K562 (cell line): ENCODE data around the gene SPRY2. TPM values are rescaled to one million over a fixed set of nuclear protein-coding genes. Genes with fewer than 3 reads are reported as not detected.
A peak's percentile ranks its signal among the peaks of the same experiment; 100 is the strongest.

Experiments used
- CCNT2 ChIP-seq: IDR thresholded peaks from 2 replicates; pipeline ENCODE4 v1.6.1; 2011; ENCODE audit warnings: borderline replicate concordance, low read depth, mild to moderate bottlenecking, moderate library complexity, mixed read lengths, low read length; ENCODE audit not compliant: insufficient read length; ENCODE audit errors: extremely low read depth
- DIDO1 ChIP-seq: fragments of 450-650 bp; IDR thresholded peaks from 2 replicates; pipeline ENCODE4 v1.6.1; 2016; ENCODE audit warnings: low read depth, missing biosample characterization, missing genetic modification characterization
- ETV1 ChIP-seq: fragments of 450-650 bp; conservative IDR thresholded peaks from 2 replicates; pipeline ENCODE4 v1.6.1; 2016; ENCODE audit warnings: missing genetic modification characterization, control low read depth, low read depth, missing compliant biosample characterization
- KDM5B ChIP-seq: fragments of 200-600 bp; sonication (generic); IDR thresholded peaks from 2 replicates; pipeline ENCODE4 v1.6.1; 2012; ENCODE audit warnings: low read depth, mild to moderate bottlenecking, moderate library complexity, low read length, control low read depth, inconsistent platforms; ENCODE audit not compliant: insufficient replicate concordance
- L3MBTL2 ChIP-seq: fragments of 450-650 bp; IDR thresholded peaks from 2 replicates; pipeline ENCODE4 v1.6.1; 2016; ENCODE audit warnings: mild to moderate bottlenecking, moderate library complexity
- POLR2H ChIP-seq: IDR thresholded peaks from 2 replicates; pipeline ENCODE4 v1.6.1; 2016; ENCODE audit warnings: missing genetic modification characterization, low read depth, mild to moderate bottlenecking, control low read depth, missing compliant biosample characterization, moderate library complexity
- POLR3G ChIP-seq: IDR thresholded peaks from 2 replicates; pipeline ENCODE4 v1.6.1; 2011; ENCODE audit not compliant: insufficient read length, insufficient replicate concordance; ENCODE audit errors: extremely low read depth
- TBP ChIP-seq: optimal IDR thresholded peaks from 2 replicates; pipeline ENCODE3; 2011; ENCODE audit warnings: low read depth, low read length, improper control_type of control experiment
- TEAD4 ChIP-seq, 2 experiments: sonication (generic) in 1 of 2; formaldehyde crosslinking in 1 of 2; IDR thresholded peaks; 2 replicates each; pipeline versions ENCODE4 v1.6.1 to v1.8.0; 2012 to 2022; ENCODE audit warnings: borderline replicate concordance in 1 of 2, inconsistent platforms in 1 of 2, low read length in 1 of 2, mild to moderate bottlenecking in 1 of 2, missing genetic modification reagents in 1 of 2
- VEZF1 ChIP-seq: fragments of 200-800 bp; sonication (Bioruptor generic); IDR thresholded peaks from 2 replicates; pipeline ENCODE4 v1.6.1; 2017; ENCODE audit warnings: missing genetic modification characterization, missing compliant biosample characterization
- ZNF780A ChIP-seq: fragments of 250-450 bp; sonication (Bioruptor Pico); IDR thresholded peaks from 2 replicates; pipeline ENCODE4 v1.5.0; 2021; ENCODE audit warnings: mild to moderate bottlenecking
- polyA plus RNA-seq, 8 experiments: library from polyadenylated mRNA; depleted of rRNA in 4 of 8; stranded (reverse) in 5 of 8; unstranded in 3 of 8; fragments of >200 nt; fragmentation: Nextera tagmentation in 2 of 8; fragmentation: Illumina TruSeq in 1 of 8; extraction: Ambion mirVana in 2 of 8; extraction: Trizol in 1 of 8; gene quantifications; 2 replicates each; pipeline versions ENCODE4 v1.2.1 to v1.2.3, GENCODE V29; 2011 to 2014; ENCODE audit warnings: inconsistent platforms in 1 of 8, missing spikeins in 1 of 8
- total RNA-seq, 7 experiments: library from RNA; depleted of rRNA in 6 of 7; stranded (reverse); fragments of >200 nt in 6 of 7; fragmentation: Illumina TruSeq in 2 of 7; extraction: Trizol in 2 of 7; gene quantifications; 2 replicates each; pipeline versions ENCODE4 v1.2.1 to v1.2.3, GENCODE V29; 2011 to 2021; ENCODE audit warnings: low replicate concordance in 1 of 7
- TF ChIP-seq, protein P1 (sequence below): fragments of 250-450 bp; sonication (Bioruptor Pico); IDR thresholded peaks from 2 replicates; pipeline ENCODE4 v1.5.0; 2021
- TF ChIP-seq, protein P2 (sequence below), 2 experiments: fragments of 250-450 bp in 1 of 2; fragments of 450-650 bp in 1 of 2; sonication (Bioruptor Pico) in 1 of 2; IDR thresholded peaks; 2 replicates each; pipeline versions ENCODE4 v1.6.1 to v1.8.0; 2016 to 2021; ENCODE audit warnings: mild to moderate bottlenecking in 2 of 2, moderate library complexity in 2 of 2, missing compliant biosample characterization in 1 of 2, missing genetic modification characterization in 1 of 2
- TF ChIP-seq, protein P3 (sequence below), 2 experiments: fragments of 450-650 bp; formaldehyde crosslinking in 1 of 2; IDR thresholded peaks; 2 replicates each; pipeline versions ENCODE4 v1.4.0 to v1.6.1; 2014 to 2020; ENCODE audit warnings: mild to moderate bottlenecking in 2 of 2, borderline replicate concordance in 1 of 2, low read depth in 1 of 2

The SPRY2 gene
- total and polyA plus RNA-seq, 9 of the 15 experiments (the other 6 are each of a cell fraction or from before 2014, with no cell fraction given): 1.8 to 7.8 (median 3.4) TPM

GRCh38 chr13:80341101-80341755 is at the start of gene SPRY2 (continued):
- TF ChIP-seq, protein P1, sequence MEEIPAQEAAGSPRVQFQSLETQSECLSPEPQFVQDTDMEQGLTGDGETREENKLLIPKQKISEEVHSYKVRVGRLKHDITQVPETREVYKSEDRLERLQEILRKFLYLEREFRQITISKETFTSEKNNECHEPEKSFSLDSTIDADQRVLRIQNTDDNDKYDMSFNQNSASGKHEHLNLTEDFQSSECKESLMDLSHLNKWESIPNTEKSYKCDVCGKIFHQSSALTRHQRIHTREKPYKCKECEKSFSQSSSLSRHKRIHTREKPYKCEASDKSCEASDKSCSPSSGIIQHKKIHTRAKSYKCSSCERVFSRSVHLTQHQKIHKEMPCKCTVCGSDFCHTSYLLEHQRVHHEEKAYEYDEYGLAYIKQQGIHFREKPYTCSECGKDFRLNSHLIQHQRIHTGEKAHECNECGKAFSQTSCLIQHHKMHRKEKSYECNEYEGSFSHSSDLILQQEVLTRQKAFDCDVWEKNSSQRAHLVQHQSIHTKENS (CRISPR knock-in tag): no peak
- TF ChIP-seq TBP (peak; percentile 70), ETV1 (tag) (peak; percentile 85), ZNF780A (no peak), VEZF1 (CRISPR knock-in tag) (peak; percentile 88), CCNT2 (peak; percentile 59), L3MBTL2 (peak; percentile 38), POLR3G (no peak), POLR2H (tag) (peak; percentile 53; the same call in 1 of the 2 replicates), TEAD4 (IDR thresholded peaks at IDR 0.05; ENCODE audit: low read length) (peak; percentile 62), TEAD4 (CRISPR knock-in tag; IDR thresholded peaks at IDR 0.05; ENCODE audit: borderline replicate concordance) (no peak), KDM5B (peak; percentile 53), DIDO1 (tag) (no peak)
- TF ChIP-seq, protein P2, sequence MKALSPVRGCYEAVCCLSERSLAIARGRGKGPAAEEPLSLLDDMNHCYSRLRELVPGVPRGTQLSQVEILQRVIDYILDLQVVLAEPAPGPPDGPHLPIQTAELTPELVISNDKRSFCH (CRISPR knock-in tag; IDR thresholded peaks at IDR 0.05): no peak
- TF ChIP-seq, protein P2 (tag; IDR thresholded peaks at IDR 0.05): 0 out of 2 replicates have a peak, but pooled peaks have one; percentile 34
- TF ChIP-seq, protein P3, sequence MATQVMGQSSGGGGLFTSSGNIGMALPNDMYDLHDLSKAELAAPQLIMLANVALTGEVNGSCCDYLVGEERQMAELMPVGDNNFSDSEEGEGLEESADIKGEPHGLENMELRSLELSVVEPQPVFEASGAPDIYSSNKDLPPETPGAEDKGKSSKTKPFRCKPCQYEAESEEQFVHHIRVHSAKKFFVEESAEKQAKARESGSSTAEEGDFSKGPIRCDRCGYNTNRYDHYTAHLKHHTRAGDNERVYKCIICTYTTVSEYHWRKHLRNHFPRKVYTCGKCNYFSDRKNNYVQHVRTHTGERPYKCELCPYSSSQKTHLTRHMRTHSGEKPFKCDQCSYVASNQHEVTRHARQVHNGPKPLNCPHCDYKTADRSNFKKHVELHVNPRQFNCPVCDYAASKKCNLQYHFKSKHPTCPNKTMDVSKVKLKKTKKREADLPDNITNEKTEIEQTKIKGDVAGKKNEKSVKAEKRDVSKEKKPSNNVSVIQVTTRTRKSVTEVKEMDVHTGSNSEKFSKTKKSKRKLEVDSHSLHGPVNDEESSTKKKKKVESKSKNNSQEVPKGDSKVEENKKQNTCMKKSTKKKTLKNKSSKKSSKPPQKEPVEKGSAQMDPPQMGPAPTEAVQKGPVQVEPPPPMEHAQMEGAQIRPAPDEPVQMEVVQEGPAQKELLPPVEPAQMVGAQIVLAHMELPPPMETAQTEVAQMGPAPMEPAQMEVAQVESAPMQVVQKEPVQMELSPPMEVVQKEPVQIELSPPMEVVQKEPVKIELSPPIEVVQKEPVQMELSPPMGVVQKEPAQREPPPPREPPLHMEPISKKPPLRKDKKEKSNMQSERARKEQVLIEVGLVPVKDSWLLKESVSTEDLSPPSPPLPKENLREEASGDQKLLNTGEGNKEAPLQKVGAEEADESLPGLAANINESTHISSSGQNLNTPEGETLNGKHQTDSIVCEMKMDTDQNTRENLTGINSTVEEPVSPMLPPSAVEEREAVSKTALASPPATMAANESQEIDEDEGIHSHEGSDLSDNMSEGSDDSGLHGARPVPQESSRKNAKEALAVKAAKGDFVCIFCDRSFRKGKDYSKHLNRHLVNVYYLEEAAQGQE (IDR thresholded peaks at IDR 0.05; ENCODE audit: borderline replicate concordance): peak; percentile 40
- TF ChIP-seq, protein P3 (CRISPR knock-in tag; IDR thresholded peaks at IDR 0.05; ENCODE audit: low read depth): no peak
